Fibroblast of gingiva (primary cell): ENCODE data around the gene SMIM44.
"Not testable (repeated sequence)": the region's sequence is repeated elsewhere in the genome, so short reads cannot be mapped to it uniquely, and the experiment has no call there.

Experiments used
- DNase-seq: peaks from one replicate; pipeline ENCODE4 v3.0.0-alpha.2; 2011; ENCODE audit warnings: low read depth

The SMIM44 gene

DNA sequence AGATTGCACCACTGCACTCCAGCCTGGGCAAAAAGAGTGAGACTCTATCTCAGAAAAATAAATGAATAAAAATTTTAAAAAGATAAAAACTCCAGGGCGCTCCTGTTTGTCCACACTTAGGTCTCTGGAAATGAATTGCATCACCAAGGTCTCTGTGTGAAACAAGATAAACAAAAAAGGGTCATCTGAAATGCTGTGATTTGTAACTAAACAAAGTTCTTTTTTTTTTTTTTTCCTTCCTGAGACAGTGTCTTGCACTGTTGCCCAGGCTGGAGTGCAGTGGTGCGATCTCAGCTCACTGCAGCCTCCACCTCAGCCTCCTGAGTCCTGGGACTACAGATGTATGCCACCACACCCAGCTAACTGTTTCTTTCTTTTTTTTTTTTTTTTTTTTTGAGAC lies 34.4 kb upstream of the SMIM44 start:
- DNase-seq = no peak

DNA sequence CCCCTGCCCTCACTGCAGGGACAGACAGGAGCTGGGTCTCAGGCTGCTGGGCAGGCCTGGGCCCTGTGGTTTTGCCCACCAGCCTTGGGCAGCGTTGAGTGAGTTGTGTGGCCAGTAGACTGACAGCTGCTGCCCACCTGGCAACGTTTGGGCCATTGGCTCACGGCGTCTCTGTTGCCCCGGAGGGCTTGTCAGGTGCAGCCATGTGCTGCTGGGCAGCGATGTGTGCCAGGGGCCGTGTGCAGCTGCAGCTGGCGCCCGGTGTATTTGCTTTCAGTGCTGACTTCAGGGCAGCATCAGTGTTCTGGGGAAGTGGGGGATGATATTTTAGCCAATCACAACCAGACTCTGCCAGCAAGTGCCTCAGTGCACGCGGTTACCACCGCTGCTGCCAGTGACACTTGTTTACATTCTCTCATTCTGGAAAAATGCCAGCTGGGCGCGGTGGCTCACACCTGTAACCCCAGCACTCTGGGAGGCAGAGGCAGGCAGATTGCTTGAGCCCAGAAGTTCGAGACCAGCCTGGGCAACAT lies 33.5 kb upstream of the SMIM44 start:
- no peak for DNase-seq

DNA sequence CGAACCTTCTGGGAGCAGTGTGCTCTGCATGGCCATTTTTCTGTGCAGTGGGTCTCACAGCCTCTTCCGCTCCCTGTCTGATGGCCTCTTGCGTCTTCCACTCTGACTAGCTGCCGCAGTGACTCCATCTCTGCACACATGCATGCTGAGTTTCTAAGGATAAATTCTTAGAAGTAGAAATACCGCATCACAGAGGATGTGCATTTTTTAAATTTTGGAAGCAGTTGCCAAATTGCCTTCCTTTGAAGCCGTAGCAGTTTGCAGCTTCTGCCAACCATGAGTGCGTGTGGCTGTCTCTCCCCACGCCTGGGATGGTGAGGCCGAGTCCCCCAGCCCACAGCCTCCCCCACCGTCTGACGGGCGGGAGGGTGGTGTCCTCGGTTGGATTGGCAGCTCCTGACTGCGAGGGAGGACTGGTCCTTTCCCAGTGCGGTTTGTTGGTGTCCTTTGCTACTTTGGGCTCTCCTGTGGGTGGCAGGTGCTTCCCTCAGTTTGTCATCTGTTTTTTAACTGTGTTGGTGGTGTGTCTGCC lies 32.7 kb upstream of the SMIM44 start:
- DNase-seq = peak; percentile 38

DNA sequence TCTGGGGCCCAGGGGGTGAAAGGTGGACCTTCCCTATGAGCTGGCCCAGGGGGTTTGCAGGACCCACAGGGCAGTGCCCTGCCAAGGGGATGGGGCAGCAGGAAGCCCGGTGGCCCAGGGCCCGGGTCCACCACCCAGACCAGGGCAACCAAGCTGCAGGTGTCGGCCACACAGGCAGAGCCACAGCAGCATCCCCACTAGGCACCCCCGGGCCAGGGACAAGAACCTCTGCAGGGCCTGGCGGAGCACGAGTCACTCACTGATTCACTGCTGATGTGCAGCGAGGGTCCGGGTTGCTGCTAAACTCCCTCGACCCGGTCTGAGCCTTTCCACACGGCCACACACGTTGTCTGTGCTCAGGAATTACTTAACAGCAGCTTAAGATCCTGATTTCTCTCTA lies 31.7 kb upstream of the SMIM44 start:
- DNase-seq = no peak

DNA sequence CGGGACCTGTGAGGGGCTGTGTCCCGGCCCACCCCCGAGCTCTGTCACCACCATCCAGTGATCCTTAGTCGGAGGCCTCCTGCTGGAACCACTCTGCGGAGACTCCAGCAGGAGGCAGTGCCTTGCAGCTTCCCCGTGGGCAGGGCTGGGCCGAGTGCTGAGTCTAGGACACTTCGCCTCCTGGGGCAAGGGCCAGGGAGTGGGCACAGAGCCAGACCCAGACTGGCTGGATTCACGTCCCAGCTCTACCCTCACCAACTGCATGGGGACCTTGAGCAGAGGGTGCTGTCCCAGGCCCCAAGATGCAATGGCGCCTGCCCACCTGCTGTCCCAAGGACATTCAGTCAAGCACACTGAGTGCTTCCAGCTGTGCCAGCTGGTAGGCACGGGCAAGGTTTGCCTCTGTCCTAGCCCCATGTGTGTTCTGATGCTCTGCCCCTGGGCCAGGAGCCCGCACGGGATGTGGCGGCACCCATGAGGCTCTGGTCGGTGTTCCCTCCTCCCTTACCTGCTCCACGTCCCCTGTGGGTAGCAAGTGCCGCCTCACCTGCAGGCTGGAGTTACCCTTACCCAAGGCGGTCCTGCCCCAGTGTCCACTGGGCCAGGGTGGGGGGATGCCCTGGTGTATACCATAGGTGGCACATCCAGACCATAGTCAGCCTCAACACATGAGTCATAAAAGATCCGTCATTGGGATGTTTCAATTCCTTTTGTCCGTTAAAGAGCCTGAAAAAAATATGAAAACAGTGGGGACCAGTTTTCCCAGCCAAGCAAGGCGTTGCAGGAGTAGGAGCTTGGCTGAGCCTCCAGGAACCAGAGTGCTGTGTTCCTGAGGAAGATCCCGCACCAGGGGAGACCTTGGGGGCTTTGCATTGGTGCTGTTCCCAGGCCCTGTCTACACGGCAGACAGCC lies 30.2 kb upstream of the SMIM44 start:
- no peak for DNase-seq

DNA sequence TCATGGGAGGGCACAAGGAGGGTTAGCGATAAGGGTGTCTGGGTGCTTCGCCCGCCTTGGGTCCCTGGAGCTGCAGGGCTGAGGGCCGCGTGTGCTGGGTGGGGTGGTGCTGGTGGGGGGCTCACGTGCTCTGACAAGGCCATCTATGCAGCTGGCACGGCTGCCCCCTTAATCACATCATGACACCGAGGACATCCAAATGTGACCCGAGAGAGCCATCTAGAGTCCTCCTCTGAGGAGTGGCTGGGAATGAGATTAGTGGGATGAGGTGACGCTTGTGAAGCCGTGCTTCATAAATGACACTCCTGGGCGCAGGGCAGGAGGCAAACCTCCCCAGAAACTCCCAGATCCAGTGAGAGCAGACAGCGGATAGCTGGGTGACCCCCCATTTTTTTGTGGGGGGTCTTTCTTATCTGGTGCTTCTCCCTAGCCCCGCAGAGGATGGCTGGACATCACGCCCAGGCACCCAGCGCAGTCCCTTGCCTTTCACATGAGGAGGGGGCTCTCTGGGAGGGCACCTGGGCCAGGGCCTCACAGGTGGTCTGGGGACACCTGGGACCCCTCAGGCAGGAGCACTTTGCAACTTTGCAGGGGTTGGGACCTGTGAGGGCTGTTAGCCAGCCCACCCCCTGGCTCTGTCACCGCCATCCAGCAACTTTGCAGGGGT lies 29.5 kb upstream of the SMIM44 start:
- no peak for DNase-seq

DNA sequence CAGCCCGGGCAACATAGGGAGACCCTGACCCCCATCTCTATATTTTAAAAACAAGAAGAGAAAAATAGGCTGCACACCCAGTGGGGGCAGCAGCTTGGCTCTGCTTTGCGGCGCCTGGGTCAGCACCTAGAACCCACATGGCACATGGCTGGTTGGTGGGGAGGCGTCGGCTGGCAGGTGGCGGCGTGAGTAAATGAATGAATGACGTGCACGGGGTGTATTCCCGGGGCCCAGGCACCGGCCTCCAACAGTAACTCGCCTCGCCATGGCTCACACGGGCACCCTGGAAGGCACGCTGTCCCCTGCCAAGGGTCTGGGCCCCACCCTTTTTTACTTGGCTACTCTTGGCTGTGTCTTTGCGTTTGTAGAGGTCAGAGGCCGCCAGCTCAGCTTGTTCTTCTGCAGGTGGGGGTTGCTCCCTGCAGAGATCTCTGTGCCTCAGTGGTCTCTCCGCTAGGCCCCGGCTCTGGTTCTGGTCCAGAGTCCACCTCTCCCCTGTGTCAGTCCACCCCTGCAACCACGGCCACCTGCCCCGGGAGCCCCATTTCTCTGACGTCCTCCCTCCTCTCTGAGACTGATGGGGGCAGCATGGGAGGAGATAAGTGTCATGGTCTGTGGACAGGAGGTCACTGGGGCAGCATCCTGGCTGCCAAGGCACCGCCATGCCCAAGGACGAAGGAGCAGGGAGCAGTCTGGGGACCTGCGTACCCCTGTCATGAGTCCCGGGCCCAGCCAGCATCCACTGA lies 28.4 kb upstream of the SMIM44 start:
- DNase-seq = no peak

DNA sequence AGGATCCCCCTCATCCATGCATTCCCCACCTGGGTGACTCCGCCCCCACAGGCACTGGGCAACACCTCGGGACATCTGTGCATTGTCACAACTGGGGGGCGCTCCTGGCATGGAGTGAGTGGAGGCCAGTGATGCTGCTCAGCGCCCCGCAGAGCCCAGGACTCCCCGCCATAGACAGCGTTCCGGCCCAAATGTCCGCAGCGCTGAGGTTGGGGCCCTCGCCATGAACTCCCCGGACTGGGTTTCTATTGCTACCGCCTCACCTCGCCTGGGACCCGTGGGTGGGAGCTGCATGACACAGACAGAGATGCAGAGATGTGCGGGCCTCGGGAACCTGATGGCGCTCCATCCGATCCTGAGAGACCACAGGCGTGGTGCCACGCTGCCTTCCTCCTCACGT lies 27.5 kb upstream of the SMIM44 start:
- DNase-seq = no peak

DNA sequence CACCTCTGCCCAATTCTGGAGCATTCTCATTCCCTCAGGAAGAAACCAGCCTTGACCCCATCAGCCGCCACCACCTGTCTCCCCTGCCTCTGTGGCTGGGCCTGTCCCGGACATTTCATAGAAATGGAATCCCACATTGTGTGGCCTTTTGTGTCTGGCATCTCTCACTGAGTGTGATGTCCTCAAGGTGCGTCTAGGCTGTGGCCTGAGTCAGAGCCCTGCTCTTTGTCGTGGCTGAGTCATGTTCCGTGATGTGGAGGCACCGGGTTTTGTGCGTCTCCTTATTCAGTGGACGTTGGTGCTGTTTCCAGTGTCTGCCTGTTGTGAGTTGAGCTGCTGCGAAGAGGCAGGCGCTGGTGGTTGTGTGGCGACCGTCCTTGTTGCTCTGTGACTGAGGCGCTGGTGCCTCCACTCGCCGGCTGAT lies 26.3 kb upstream of the SMIM44 start:
- DNase-seq = no peak

DNA sequence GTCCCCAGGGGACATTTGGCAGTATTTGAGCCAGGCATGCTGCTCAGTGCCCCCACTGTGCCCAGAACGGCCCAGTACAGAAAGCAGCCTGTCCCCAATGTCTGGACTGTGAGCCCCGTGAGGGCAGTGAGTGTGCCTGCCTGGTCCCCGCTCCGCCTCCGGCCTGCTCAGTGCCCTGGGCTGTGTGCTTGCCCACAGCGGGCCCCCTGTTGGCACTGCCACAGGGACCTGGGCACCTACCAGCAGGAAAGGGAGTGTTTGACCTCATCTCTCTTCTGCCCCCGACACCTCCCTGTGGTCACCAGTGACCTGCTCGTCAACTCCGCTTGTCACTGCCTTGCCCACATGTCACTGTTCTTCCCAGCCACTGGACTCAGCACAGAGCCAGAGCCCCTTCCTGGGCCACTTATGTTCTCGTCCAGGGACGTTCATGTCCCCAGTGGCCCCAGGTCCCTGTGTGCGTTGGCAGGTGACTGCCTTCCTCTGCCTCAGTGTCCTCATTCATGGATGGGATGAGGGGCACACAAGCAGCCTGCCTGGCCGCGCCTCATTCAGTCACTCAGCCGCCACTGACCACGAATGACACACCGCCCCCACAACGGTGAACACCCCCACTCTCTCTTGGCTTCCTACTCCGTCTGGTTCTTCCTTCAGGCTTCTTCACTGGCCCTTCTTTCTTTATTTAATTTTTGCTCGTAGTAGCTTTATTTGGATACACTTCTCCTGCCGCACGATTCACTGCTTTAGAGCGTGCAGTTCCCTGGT lies 25.7 kb upstream of the SMIM44 start:
- DNase-seq = no peak

DNA sequence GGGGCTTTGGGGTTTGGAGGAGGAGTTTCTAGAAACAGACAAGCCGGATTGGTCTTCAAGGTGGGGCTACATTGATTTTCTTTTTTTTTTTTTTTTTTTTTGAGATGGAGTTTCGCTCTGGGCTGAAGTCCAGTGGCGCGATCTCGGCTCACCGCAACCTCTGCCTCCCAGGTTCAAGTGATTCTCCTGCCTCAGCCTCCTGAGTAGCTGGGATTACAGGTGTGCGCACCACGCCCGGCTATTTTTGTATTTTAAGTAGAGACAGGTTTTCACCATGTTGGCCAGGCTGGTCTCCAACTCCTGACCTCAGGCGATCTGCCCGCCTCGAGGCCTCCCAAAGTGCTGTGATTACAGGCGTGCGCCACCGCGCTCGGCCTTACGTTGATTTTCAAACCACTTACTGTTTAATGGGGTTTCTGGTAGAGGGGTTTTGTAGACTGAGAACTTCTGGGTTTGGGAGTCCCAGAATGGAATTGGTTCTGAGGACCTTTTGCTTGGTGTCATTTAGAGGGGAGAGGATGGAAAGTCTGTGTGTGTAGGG lies 24.9 kb upstream of the SMIM44 start:
- DNase-seq = not testable (repeated sequence)

DNA sequence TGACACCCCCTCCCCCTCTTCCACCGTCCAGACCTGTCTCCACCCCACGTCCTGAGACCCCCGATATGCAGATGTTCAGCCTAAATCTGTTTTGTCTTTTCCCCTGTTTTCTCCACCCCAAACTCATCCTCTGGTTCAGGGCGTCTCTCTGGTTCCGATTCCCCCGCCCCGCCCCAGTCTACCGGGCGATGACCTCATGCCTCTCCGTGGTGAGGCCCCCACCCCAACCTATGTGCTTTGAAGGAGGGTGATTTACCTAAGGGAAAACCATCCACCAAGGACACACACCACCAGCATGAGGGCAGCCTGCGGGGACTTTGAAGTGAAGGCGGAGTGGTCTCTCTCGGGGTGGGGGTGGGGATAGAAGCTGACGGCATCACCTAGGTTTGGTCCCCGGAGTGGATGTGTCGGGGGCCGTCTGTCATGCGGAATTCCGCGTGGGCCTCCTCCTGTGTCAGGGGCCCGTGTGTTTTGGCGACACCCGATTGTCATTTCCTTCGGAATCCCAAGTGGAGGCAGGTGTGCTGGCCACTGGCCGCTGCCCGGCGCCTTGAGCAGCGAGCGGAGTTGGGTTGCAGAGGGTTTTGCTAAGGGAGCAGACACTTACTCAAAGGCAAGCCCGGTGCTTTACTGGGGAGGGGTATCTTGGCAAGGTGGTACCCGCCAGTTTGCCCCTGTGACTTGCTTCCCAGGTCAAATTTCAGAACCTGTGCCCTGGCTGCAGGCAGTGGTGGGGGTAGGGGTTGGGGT lies 24.3 kb upstream of the SMIM44 start:
- no peak for DNase-seq

DNA sequence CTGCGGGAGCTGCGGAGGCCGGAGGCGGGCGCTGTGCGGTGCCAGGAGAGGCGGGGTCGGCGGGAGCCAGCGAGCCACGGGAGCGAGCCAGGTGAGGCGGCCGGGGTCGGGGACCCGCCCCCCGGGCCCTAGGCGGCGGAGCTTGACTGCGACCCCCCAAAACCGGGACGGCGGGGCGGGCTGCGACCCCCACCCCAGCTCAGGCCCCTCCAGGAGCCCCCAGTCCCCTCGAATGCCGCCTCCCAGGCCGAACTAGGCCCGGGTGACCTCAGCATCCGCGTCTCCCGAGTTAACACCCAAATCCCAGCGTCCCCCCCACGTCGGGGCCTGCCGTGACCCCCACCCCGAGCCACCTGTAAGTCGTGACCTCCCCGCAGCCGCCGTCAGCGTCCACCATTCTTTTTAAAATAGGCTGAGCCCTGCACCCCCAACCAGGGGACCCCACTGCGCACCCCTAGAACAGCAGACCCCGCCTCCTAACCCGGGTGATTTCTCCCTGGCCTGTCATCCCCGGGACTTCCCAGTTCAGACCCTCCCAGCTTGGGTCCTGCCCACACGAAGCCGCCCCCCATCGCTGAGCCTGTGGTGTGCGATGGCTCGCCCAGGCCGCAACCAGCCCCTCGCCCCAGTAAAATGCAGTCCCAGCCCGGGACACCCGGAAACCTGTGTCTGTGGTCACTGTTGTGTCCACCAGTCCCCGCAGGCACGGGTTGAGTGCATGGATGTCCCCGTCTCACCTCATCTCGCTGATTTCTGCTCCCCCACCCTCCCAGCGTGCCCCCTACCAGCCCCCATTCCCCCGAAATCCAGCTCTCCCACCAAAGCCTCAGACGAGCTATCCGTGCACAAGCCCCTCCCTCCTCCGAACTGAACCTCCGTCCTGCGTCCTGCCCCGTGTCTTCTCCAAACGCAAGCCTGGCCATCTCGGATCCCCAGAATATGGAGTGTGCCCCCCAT lies 23.4 kb upstream of the SMIM44 start:
- DNase-seq = no peak

DNA sequence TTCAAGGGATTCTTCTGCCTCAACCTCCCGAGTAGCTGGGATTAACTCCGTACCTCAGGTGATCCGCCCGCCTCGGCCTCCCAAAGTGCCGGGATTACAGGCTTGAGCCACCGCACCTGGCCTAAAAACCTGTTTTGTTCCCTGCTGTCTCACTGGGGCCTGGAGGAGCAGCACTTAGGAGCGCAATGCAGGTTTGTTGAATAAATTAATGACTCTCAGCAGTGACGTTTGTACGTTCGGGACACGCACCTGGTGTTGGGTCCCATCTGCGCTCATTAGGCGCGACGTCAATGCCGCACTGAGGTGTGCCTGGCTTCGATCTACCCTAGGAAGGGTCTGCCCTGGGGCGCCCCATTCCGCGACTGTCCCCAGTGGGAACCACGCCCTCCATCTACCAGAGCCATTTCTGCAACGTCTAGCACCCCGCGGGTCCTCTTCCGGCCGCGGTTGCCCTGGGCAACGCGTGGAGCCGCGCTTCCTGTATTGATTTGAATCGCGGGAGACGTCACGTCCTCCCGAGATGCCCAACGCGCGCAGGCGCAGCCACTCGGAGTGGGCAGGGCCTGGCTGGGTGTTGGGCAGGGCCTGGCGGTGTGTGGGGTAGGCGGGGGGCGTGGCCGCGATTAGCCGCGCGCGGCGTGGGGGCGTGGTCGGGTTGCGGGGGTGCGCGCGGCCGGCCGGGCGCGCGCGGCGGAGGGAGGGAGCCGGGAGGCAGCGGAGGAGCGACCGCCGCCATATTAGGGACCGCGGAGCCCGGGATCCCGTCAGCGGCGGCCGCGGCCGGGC lies 22.6 kb upstream of the SMIM44 start, which contains the start of gene FZR1:
TSS of gene FZR1 (plus strand) at position 714 of the 786 bp plus-strand sequence. CDS start 16,679 bp downstream, outside the sequence.
- DNase-seq = peak; percentile 98

DNA sequence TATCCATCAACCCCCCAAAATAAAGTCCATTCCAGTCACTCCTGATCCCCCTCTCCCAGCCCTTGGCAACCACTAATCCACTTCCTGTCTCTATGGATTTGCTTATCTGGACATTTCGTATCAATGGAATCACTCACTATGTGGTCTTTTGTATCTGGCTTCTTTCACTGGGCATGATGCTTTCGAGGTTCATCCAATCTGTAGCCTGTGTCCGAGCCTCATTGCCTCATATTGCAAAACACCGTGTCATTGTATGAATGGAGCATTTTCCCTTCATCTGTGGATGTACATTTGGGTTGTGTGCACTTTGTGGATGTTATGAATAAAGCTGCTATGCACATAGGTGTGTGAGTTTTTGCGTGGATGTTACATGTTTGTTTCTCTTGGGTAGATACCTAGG lies 21.5 kb upstream of the SMIM44 start:
- no peak for DNase-seq

DNA sequence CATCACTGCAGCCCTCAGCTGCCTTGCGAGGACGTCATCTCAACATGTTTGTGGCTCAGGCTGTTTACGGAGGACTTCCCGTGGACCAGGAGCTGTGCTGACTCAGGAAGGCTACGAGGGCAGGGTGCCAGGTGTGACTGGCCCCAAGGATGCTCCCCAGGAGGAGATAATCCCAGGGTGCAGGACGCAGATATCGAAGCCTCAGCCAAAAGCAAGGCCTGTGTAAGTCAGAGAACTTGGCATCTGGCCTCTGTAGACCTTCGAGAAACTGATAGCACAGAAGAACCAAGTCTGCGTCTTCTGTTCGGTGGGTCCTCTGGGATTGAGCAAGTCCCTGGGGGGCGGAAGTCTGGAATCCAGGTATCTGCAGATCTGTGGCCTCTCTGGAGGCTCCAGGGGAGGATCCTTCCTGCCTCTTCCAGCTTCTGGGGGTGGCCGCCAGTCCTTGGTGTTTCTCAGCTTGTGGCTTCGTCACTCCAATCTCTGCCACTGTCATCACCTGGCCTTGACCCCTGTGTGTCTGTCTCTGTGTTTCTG lies 19.9 kb upstream of the SMIM44 start:
- no peak for DNase-seq

DNA sequence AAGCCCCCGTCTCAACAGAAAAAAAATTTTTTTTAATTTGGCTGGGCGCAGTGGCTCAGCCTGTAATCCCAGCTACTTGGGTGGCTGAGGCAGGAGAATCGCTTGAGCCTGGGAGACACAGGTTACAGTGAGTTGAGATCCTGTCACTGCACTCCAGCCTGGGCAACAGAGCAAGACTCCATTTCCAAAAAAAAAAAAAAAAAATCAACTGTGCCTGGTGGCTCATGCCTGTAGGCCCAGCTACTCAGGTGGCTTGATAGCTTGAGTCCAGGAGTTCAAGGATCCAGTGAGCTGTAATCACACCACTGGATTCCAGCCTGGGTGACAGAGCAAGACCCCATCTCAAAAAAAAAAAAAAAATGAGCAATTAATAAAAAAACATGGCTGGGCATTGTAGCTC lies 18.5 kb upstream of the SMIM44 start:
- DNase-seq = no peak
